GM12891 (cell line): ENCODE measurements around the gene CMIP.

Experiments
- PAX5 ChIP-seq: IDR thresholded peaks from 2 replicates; pipeline ENCODE4 v1.6.1; 2011; ENCODE audit warnings: low read length, moderate library complexity, mild to moderate bottlenecking; ENCODE audit not compliant: insufficient read depth, severe bottlenecking
- POLR2A ChIP-seq: IDR thresholded peaks from 2 replicates; pipeline ENCODE4 v1.6.1; 2011; ENCODE audit warnings: low read depth, low read length, control low read depth
- POLR2AphosphoS5 ChIP-seq: IDR thresholded peaks from 2 replicates; pipeline ENCODE4 v1.6.1; 2011; ENCODE audit warnings: low read depth, low read length, control low read depth
- POU2F2 ChIP-seq: IDR thresholded peaks from 2 replicates; pipeline ENCODE4 v1.6.1; 2011; ENCODE audit warnings: low read depth, mild to moderate bottlenecking, control low read depth, low read length, moderate library complexity
- SPI1 ChIP-seq: IDR thresholded peaks from 2 replicates; pipeline ENCODE4 v1.6.1; 2011; ENCODE audit warnings: low read depth, low read length, control low read depth
- TAF1 ChIP-seq: IDR thresholded peaks from 2 replicates; pipeline ENCODE4 v1.6.1; 2011; ENCODE audit warnings: low read depth, low read length, control low read depth

GRCh38 chr16:81410643-81411293 lies 33.8 kb upstream of the CMIP start:
- TF ChIP-seq POLR2A = no peak
- TF ChIP-seq POLR2AphosphoS5 = no peak
- TF ChIP-seq PAX5 = no peak
- no peak for TF ChIP-seq POU2F2
- no peak for TF ChIP-seq SPI1
- no peak for TF ChIP-seq TAF1
